ENCODE data around the gene KCNAB1.

DNA sequence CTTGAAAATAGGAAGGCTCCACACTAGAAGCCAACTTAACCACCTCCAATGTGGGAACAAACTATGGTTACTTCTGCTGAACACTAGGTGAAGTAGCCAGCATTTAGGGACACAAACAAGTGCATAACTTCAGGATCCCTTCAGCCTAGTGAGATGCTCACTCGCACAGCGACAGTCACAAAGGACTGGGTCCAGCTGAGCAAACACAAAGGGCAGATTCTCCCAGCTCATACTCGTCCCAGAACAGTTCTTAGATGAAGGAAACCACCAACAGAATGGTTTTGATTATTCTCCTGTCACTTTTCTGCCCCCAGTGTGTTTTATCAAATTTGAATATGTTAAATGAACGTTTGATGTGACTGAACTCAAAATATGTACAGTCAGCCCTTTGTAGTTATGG, 201.6 kb downstream of the KCNAB1 start:
- TF ChIP-seq EZH2 (IDR thresholded peaks at IDR 0.05; ENCODE audit: low read depth) (no peak), CTCF (conservative IDR thresholded peaks at IDR 0.05) (no peak)

Data from PC-9 (cell line).